ENCODE data around the gene KCNJ1. TPM values are rescaled to one million over a fixed set of nuclear protein-coding genes. Genes with fewer than 3 reads are reported as not detected.

KCNJ1 gene
- total RNA-seq, 1 donor from 2014 or later = 0.27 TPM

- H3K9me3 Mint-ChIP-seq = no peaks in the 10 kb centered on the region
- TF ChIP-seq CTCF (conservative IDR thresholded peaks at IDR 0.05) = no peak
- DNase-seq (ENCODE audit: extremely low spot score, unreplicated experiment) = no peak
- H3K27ac Mint-ChIP-seq = no peak overlapping the region
- no peak overlapping the region for H3K4me3 Mint-ChIP-seq
- H3K36me3 Mint-ChIP-seq = no peaks in the 10 kb centered on the region
- H3K27me3 Mint-ChIP-seq = peaks cover 24% of the 10 kb centered on the region
- H3K4me1 Mint-ChIP-seq (ENCODE audit: unreplicated experiment) = no peaks in the 10 kb centered on the region
Measured at GRCh38 chr11:128841461-128842072, 25.5 kb downstream of the KCNJ1 start.

GRCh38 chr11:128840783-128841182 is 26.3 kb downstream of the KCNJ1 start:
- DNase-seq (ENCODE audit: extremely low spot score, unreplicated experiment) = no peak
- H3K9me3 Mint-ChIP-seq = peaks cover 4% of the 10 kb centered on the region
- peaks cover 5% of the 10 kb centered on the region for H3K4me1 Mint-ChIP-seq (ENCODE audit: unreplicated experiment)
- H3K27ac Mint-ChIP-seq = no peak overlapping the region
- H3K36me3 Mint-ChIP-seq = no peaks in the 10 kb centered on the region
- no peak overlapping the region for H3K4me3 Mint-ChIP-seq
- peaks cover 27% of the 10 kb centered on the region for H3K27me3 Mint-ChIP-seq
- no peak for TF ChIP-seq CTCF (conservative IDR thresholded peaks at IDR 0.05)

GRCh38 chr11:128840137-128840536 is 27.0 kb downstream of the KCNJ1 start:
- DNase-seq (ENCODE audit: extremely low spot score, unreplicated experiment) = no peak
- H3K36me3 Mint-ChIP-seq = no peaks in the 10 kb centered on the region
- no peak overlapping the region for H3K27ac Mint-ChIP-seq
- H3K4me3 Mint-ChIP-seq = no peak overlapping the region
- peaks cover 8% of the 10 kb centered on the region for H3K4me1 Mint-ChIP-seq (ENCODE audit: unreplicated experiment)
- no peak for TF ChIP-seq CTCF (conservative IDR thresholded peaks at IDR 0.05)
- H3K27me3 Mint-ChIP-seq = peaks cover 27% of the 10 kb centered on the region
- H3K9me3 Mint-ChIP-seq = peaks cover 4% of the 10 kb centered on the region

GRCh38 chr11:128839081-128839480 is 28.0 kb downstream of the KCNJ1 start:
- no peaks in the 10 kb centered on the region for H3K36me3 Mint-ChIP-seq
- TF ChIP-seq CTCF (conservative IDR thresholded peaks at IDR 0.05) = no peak

GRCh38 chr11:128837627-128838026 is 29.5 kb downstream of the KCNJ1 start:
- Mint-ChIP-seq H3K36me3 (no peaks in the 10 kb centered on the region), H3K27me3 (peaks cover 35% of the 10 kb centered on the region), H3K27ac (no peak overlapping the region), H3K4me3 (no peak overlapping the region), H3K4me1 (ENCODE audit: unreplicated experiment) (peaks cover 8% of the 10 kb centered on the region), H3K9me3 (peaks cover 4% of the 10 kb centered on the region)
- TF ChIP-seq CTCF (conservative IDR thresholded peaks at IDR 0.05) = no peak
- no peak for DNase-seq (ENCODE audit: extremely low spot score, unreplicated experiment)

More at GRCh38 chr11:128839081-128839480, 28.0 kb downstream of the KCNJ1 start:
- no peak for DNase-seq (ENCODE audit: extremely low spot score, unreplicated experiment)
- Mint-ChIP-seq H3K27me3 (peaks cover 30% of the 10 kb centered on the region), H3K27ac (no peak overlapping the region), H3K4me1 (ENCODE audit: unreplicated experiment) (peaks cover 8% of the 10 kb centered on the region), H3K4me3 (no peak overlapping the region), H3K9me3 (peaks cover 4% of the 10 kb centered on the region)

All from type B pancreatic cell (in vitro differentiated cells).